ENCODE data around the gene CXorf49B. TPM values are rescaled to one million over a fixed set of nuclear protein-coding genes. Genes with fewer than 3 reads are reported as not detected.
"Not testable (repeated sequence)": the region's sequence is repeated elsewhere in the genome, so short reads cannot be mapped to it uniquely, and the experiment has no call there.

Gene CXorf49B
- not detected for polyA plus RNA-seq

- not testable (repeated sequence) for H3K27me3 Mint-ChIP-seq, H3K9me3 Mint-ChIP-seq, H3K36me3 Mint-ChIP-seq, H3K27ac Mint-ChIP-seq, H3K4me3 Mint-ChIP-seq, H3K4me1 Mint-ChIP-seq
Measured at GRCh38 chrX:71763049-71763448, at the start of gene CXorf49B. TSS of gene CXorf49B (plus strand) at chrX:71763349. CDS start at chrX:71763424, 75 bp downstream.

- H3K9me3 Mint-ChIP-seq, H3K27ac Mint-ChIP-seq, H3K27me3 Mint-ChIP-seq, H3K36me3 Mint-ChIP-seq, H3K4me3 Mint-ChIP-seq, H3K4me1 Mint-ChIP-seq: not testable (repeated sequence)
Measured at GRCh38 chrX:71714064-71714463, 49.1 kb upstream of the CXorf49B start.

- not testable (repeated sequence) for H3K4me3 Mint-ChIP-seq, H3K36me3 Mint-ChIP-seq, H3K27me3 Mint-ChIP-seq, H3K4me1 Mint-ChIP-seq, H3K27ac Mint-ChIP-seq, H3K9me3 Mint-ChIP-seq
Measured at GRCh38 chrX:71715551-71715950, 47.6 kb upstream of the CXorf49B start.

- H3K4me1 Mint-ChIP-seq, H3K4me3 Mint-ChIP-seq, H3K36me3 Mint-ChIP-seq, H3K27ac Mint-ChIP-seq, H3K27me3 Mint-ChIP-seq, H3K9me3 Mint-ChIP-seq: not testable (repeated sequence)
Measured at GRCh38 chrX:71716323-71716722, 46.8 kb upstream of the CXorf49B start.

- not testable (repeated sequence) for H3K4me3 Mint-ChIP-seq, H3K4me1 Mint-ChIP-seq, H3K27ac Mint-ChIP-seq, H3K36me3 Mint-ChIP-seq, H3K27me3 Mint-ChIP-seq, H3K9me3 Mint-ChIP-seq
Measured at GRCh38 chrX:71718185-71718584, 45.0 kb upstream of the CXorf49B start, which contains the start of gene CXorf49. TSS of gene CXorf49 (minus strand) at chrX:71718285. CDS start at chrX:71718151, 134 bp downstream.

GRCh38 chrX:71719195-71719594 lies 44.0 kb upstream of the CXorf49B start:
- H3K4me3 Mint-ChIP-seq: not testable (repeated sequence)

GRCh38 chrX:71720289-71720886 lies 42.8 kb upstream of the CXorf49B start:
- H3K9me3 Mint-ChIP-seq, H3K36me3 Mint-ChIP-seq, H3K27me3 Mint-ChIP-seq, H3K4me1 Mint-ChIP-seq, H3K4me3 Mint-ChIP-seq, H3K27ac Mint-ChIP-seq: not testable (repeated sequence)

More at GRCh38 chrX:71719195-71719594, 44.0 kb upstream of the CXorf49B start:
- H3K27me3 Mint-ChIP-seq, H3K9me3 Mint-ChIP-seq, H3K27ac Mint-ChIP-seq, H3K36me3 Mint-ChIP-seq, H3K4me1 Mint-ChIP-seq: not testable (repeated sequence)

GRCh38 chrX:71760688-71761281 lies 2.4 kb upstream of the CXorf49B start:
- not testable (repeated sequence) for H3K4me1 Mint-ChIP-seq, H3K27ac Mint-ChIP-seq, H3K4me3 Mint-ChIP-seq, H3K9me3 Mint-ChIP-seq, H3K36me3 Mint-ChIP-seq, H3K27me3 Mint-ChIP-seq

- not testable (repeated sequence) for H3K4me1 Mint-ChIP-seq
Measured at GRCh38 chrX:71764832-71765231, 1.7 kb downstream of the CXorf49B start.

GRCh38 chrX:71765613-71766012 lies 2.5 kb downstream of the CXorf49B start:
- H3K4me3 Mint-ChIP-seq, H3K27ac Mint-ChIP-seq, H3K27me3 Mint-ChIP-seq, H3K4me1 Mint-ChIP-seq, H3K36me3 Mint-ChIP-seq, H3K9me3 Mint-ChIP-seq: not testable (repeated sequence)

More at GRCh38 chrX:71764832-71765231, 1.7 kb downstream of the CXorf49B start:
- not testable (repeated sequence) for H3K4me3 Mint-ChIP-seq, H3K9me3 Mint-ChIP-seq, H3K27ac Mint-ChIP-seq, H3K27me3 Mint-ChIP-seq, H3K36me3 Mint-ChIP-seq

- not testable (repeated sequence) for H3K4me3 Mint-ChIP-seq, H3K27me3 Mint-ChIP-seq, H3K27ac Mint-ChIP-seq, H3K36me3 Mint-ChIP-seq, H3K9me3 Mint-ChIP-seq, H3K4me1 Mint-ChIP-seq
Measured at GRCh38 chrX:71767134-71767533, 4.0 kb downstream of the CXorf49B start.

- H3K36me3 Mint-ChIP-seq, H3K27me3 Mint-ChIP-seq, H3K27ac Mint-ChIP-seq, H3K4me1 Mint-ChIP-seq, H3K9me3 Mint-ChIP-seq, H3K4me3 Mint-ChIP-seq: not testable (repeated sequence)
Measured at GRCh38 chrX:71778322-71778721, 15.2 kb downstream of the CXorf49B start.

- not testable (repeated sequence) for H3K9me3 Mint-ChIP-seq, H3K27me3 Mint-ChIP-seq, H3K36me3 Mint-ChIP-seq, H3K4me3 Mint-ChIP-seq, H3K27ac Mint-ChIP-seq, H3K4me1 Mint-ChIP-seq
Measured at GRCh38 chrX:71782225-71782949, 19.2 kb downstream of the CXorf49B start.

- H3K27ac Mint-ChIP-seq, H3K4me3 Mint-ChIP-seq, H3K36me3 Mint-ChIP-seq, H3K27me3 Mint-ChIP-seq, H3K4me1 Mint-ChIP-seq, H3K9me3 Mint-ChIP-seq: not testable (repeated sequence)
Measured at GRCh38 chrX:71782950-71783299, 19.8 kb downstream of the CXorf49B start.

- not testable (repeated sequence) for H3K27ac Mint-ChIP-seq
Measured at GRCh38 chrX:71783569-71784347, 20.6 kb downstream of the CXorf49B start.

More at GRCh38 chrX:71783569-71784347, 20.6 kb downstream of the CXorf49B start:
- not testable (repeated sequence) for H3K4me1 Mint-ChIP-seq, H3K9me3 Mint-ChIP-seq, H3K36me3 Mint-ChIP-seq, H3K4me3 Mint-ChIP-seq, H3K27me3 Mint-ChIP-seq
